ENCODE data around the gene RNPEPL1. TPM values are rescaled to one million over a fixed set of nuclear protein-coding genes. Genes with fewer than 3 reads are reported as not detected.

The RNPEPL1 gene
- polyA plus RNA-seq, 3 donors: 15.4 to 100 (median 36.4) TPM

DNA sequence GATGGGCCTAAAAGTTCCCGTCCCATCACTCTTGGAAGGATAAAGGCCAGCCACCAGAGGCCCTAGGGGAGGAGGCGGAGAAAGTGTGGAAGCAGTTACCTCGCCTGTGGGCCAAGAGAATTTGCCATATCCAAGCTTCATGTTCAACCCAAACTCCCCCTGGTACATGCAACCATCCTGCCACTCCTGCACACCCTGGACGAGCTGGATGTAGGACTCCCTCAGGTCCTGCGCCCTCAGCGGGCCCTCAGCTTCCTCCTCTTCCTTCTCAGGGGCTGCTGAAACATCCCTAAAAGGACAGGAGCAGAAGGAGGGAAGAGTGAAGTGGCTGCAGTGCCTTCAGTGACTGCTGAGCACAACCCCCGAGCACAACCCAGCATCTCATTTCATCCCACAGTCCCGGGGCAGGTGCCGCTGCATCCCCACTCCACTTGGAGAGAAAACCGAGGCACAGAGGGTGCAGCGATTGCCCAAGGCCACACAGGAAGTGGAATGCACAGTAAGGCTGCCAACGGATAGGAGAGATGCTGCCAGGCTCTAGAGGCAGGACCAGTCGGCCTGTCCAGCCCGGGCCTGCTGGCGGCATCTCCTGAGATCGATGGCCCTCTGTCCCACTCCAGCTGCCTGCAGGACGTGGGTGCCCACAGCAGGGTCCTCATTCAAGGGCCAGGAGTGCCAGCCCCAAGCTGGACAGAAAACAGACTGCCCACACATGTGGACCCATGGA lies 13.4 kb upstream of the RNPEPL1 start:
- WGBS (ENCODE audit: insufficient coverage): 91% methylated on average over 12 of the region's 17 CpGs
- peaks cover 22 to 56% of the 10 kb centered on the region in 2 donors for H3K36me3 ChIP-seq (replicated peaks in 1 of 2; ENCODE audit: control insufficient read depth in 1 of 2, insufficient read depth in 2 of 2, low read length in 2 of 2)

DNA sequence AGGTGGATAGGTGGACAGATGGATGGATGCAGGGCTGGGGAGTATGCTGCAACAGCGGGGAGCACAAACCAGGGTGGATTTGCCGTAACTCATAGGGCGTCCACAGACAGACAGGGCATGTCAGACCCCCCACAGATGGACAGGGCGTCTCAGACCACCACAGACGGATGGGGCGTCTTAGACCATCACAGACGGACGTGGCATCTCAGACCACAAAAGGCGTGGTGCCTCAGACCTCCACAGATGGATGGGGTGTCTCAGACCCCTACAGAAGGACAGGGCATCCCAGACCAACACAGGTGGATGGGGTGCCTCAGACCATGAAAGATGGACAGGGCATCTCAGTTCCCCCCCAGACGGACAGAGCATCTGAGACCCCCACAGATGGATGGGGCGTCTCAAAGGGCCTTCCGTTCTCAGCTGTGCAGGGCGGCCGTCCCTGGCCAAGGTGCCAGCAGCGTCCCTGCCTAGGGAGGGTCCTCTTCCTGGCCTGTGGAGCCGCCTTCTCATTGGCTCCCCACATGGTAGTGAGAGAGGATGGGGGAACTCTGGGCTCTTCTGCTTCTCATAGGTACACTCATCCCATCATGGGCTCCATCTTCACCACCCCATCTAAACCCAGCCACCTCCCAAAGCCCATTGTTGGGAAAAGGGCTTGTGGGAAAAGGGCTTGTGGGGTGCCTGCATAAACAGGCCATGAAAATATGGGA lies 12.6 kb upstream of the RNPEPL1 start:
- H3K4me3 Mint-ChIP-seq: no peak overlapping the region
- Histone ChIP-seq H3K79me2 (ENCODE audit: insufficient read depth, low read length) (peaks cover 65% of the 10 kb centered on the region), H4K20me1 (ENCODE audit: insufficient read depth, low read length) (peaks cover 53% of the 10 kb centered on the region), H3K36me3 (replicated peaks in 1 of 2; ENCODE audit: control insufficient read depth in 1 of 2, insufficient read depth in 2 of 2, low read length in 2 of 2) (peaks cover 21 to 54% of the 10 kb centered on the region in 2 donors), H2AFZ (ENCODE audit: insufficient read depth, low read depth, low read length, poor library complexity, severe bottlenecking) (no peak overlapping the region), H3K27me3 (ENCODE audit: control insufficient read depth in 2 of 2, insufficient read depth in 2 of 2, low read length in 2 of 2) (no peaks in the 10 kb centered on the region), H3K4me1 (ENCODE audit: control insufficient read depth in 1 of 2, insufficient read depth in 2 of 2, low read length in 2 of 2) (peaks cover 30 to 42% of the 10 kb centered on the region in 2 donors), H3K4me3 (replicated peaks in 1 of 3; ENCODE audit: low read depth in 2 of 3, low read length in 3 of 3) (no peak overlapping the region), H3K9me3 (replicated peaks in 1 of 2; ENCODE audit: control insufficient read depth in 1 of 2, insufficient read depth in 1 of 2, low read length in 2 of 2) (peaks cover 3 to 5% of the 10 kb centered on the region in 2 donors), H3K4me2 (replicated peaks; ENCODE audit: extremely low read depth, low read length, poor library complexity, severe bottlenecking) (no peak overlapping the region), H3K9ac (ENCODE audit: insufficient read depth, low read length, poor library complexity, severe bottlenecking) (no peak overlapping the region), H3K27ac (ENCODE audit: low read depth in 1 of 2, low read length in 2 of 2) (no peak overlapping the region)
- intact Hi-C loops (cut with micrococcal nuclease): loop anchor here in 1 of 2 donors (5.0 kb wide), 1 partner anchor 38 kb away; no protein-coding TSS in a partner anchor
- H3K4me1 Mint-ChIP-seq: peaks cover 30% of the 10 kb centered on the region
- TF ChIP-seq, protein P1, sequence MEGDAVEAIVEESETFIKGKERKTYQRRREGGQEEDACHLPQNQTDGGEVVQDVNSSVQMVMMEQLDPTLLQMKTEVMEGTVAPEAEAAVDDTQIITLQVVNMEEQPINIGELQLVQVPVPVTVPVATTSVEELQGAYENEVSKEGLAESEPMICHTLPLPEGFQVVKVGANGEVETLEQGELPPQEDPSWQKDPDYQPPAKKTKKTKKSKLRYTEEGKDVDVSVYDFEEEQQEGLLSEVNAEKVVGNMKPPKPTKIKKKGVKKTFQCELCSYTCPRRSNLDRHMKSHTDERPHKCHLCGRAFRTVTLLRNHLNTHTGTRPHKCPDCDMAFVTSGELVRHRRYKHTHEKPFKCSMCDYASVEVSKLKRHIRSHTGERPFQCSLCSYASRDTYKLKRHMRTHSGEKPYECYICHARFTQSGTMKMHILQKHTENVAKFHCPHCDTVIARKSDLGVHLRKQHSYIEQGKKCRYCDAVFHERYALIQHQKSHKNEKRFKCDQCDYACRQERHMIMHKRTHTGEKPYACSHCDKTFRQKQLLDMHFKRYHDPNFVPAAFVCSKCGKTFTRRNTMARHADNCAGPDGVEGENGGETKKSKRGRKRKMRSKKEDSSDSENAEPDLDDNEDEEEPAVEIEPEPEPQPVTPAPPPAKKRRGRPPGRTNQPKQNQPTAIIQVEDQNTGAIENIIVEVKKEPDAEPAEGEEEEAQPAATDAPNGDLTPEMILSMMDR (IDR thresholded peaks at IDR 0.05): no peak
- peaks cover 0 to 7% (median 4%) of the 10 kb centered on the region in 3 donors for H3K27me3 Mint-ChIP-seq (ENCODE audit: low read depth in 3 of 3)
- H3K36me3 Mint-ChIP-seq: peaks cover 54 to 61% of the 10 kb centered on the region in 2 donors
- peak overlapping the region in 2 of 7 donors; percentile 22 to 76 for H3K27ac Mint-ChIP-seq
- DNase-seq: no peak
- peaks cover 6 to 13% (median 8%) of the 10 kb centered on the region in 7 donors for H3K9me3 Mint-ChIP-seq
- 96% methylated on average over 11 of the region's 16 CpGs for WGBS (ENCODE audit: insufficient coverage)

More for the DNA sequence above, 13.4 kb upstream of the RNPEPL1 start:
- H3K4me1 ChIP-seq (ENCODE audit: control insufficient read depth in 1 of 2, insufficient read depth in 2 of 2, low read length in 2 of 2): peaks cover 30 to 36% of the 10 kb centered on the region in 2 donors
- peaks cover 7 to 13% (median 9%) of the 10 kb centered on the region in 7 donors for H3K9me3 Mint-ChIP-seq
- no peak overlapping the region for H3K4me3 Mint-ChIP-seq
- no peak overlapping the region for H3K9ac ChIP-seq (ENCODE audit: insufficient read depth, low read length, poor library complexity, severe bottlenecking)
- peaks cover 53% of the 10 kb centered on the region for H4K20me1 ChIP-seq (ENCODE audit: insufficient read depth, low read length)
- H3K79me2 ChIP-seq (ENCODE audit: insufficient read depth, low read length): peaks cover 65% of the 10 kb centered on the region
- H3K27ac ChIP-seq (ENCODE audit: low read depth in 1 of 2, low read length in 2 of 2): no peak overlapping the region
- peaks cover 3 to 5% of the 10 kb centered on the region in 2 donors for H3K9me3 ChIP-seq (replicated peaks in 1 of 2; ENCODE audit: control insufficient read depth in 1 of 2, insufficient read depth in 1 of 2, low read length in 2 of 2)
- DNase-seq: peak in 1 of 3 donors; percentile 4
- H3K4me3 ChIP-seq (replicated peaks in 1 of 3; ENCODE audit: low read depth in 2 of 3, low read length in 3 of 3): no peak overlapping the region
- peak overlapping the region in 4 of 7 donors; percentile 28 to 76 (median 58) for H3K27ac Mint-ChIP-seq
- H3K4me1 Mint-ChIP-seq: peaks cover 30% of the 10 kb centered on the region
- intact Hi-C loops (cut with micrococcal nuclease): loop anchor here in 1 of 2 donors (5.0 kb wide), 1 partner anchor 38 kb away; no protein-coding TSS in a partner anchor
- no peaks in the 10 kb centered on the region for H3K27me3 ChIP-seq (ENCODE audit: control insufficient read depth in 2 of 2, insufficient read depth in 2 of 2, low read length in 2 of 2)
- TF ChIP-seq, protein P1 (IDR thresholded peaks at IDR 0.05): no peak
- peaks cover 0 to 7% (median 4%) of the 10 kb centered on the region in 3 donors for H3K27me3 Mint-ChIP-seq (ENCODE audit: low read depth in 3 of 3)
- H3K36me3 Mint-ChIP-seq: peaks cover 55 to 65% of the 10 kb centered on the region in 2 donors
- H3K4me2 ChIP-seq (replicated peaks; ENCODE audit: extremely low read depth, low read length, poor library complexity, severe bottlenecking): no peak overlapping the region
- H2AFZ ChIP-seq (ENCODE audit: insufficient read depth, low read depth, low read length, poor library complexity, severe bottlenecking): no peak overlapping the region

All from CD14-positive monocyte (primary cell).